Measurements from ENCODE around the gene VHLL. TPM values are rescaled to one million over a fixed set of nuclear protein-coding genes. Genes with fewer than 3 reads are reported as not detected.
"Not testable (repeated sequence)": the region's sequence is repeated elsewhere in the genome, so short reads cannot be mapped to it uniquely, and the experiment has no call there.

VHLL gene
- not detected for total RNA-seq
- long read RNA-seq = 0 reads

- intact Hi-C loops (cut with DNase I) = no loop called here
- DNase-seq (no peak), ATAC-seq (no peak)
Measured at GRCh38 chr1:156298852-156299357, at the start of gene VHLL. VHLL (minus strand) TSS chr1:156299307; CDS start chr1:156299189, 118 bp downstream.

DNA sequence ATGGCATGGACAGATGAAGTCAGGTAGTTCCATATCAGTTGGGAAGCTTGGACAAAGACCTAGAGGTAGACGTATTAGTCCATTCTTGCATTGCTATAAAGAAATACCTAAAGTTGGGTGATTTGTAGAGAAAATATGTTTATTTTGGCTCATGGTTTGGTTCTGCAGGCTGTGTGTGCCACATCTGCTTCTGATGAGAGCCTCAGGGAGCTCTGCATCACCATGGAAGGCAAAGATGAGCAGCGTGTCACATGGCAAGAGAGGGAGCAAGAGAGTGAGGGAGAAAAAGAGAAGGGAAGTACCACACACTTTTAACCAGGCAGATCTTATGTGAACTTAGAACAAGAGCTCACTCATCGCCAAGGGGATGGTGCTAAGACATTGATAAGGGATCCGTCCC is 48.2 kb upstream of the VHLL start:
- intact Hi-C loops (cut with DNase I) = no loop called here
- ATAC-seq = no peak
- no peak for DNase-seq

DNA sequence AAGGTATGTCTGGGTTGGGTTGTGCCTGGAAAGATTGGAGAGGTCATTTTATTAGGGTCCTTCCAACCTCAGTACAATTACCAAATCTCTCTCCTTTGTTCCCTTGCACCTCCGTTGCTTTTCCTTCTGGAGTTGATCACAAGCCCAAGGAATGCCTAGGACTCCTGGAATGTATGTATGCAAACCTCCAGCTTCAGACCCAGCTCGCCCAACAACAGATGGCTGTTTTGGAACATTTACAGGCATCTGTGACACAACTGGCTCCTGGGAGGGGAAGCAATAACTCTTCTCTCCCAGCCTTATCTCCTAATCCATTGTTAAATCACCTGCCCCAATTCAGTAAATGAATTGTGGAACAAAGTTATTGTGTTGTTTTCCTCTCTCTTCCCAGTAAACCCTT is 47.5 kb upstream of the VHLL start:
- intact Hi-C loops (cut with DNase I) = no loop called here
- no peak for ATAC-seq

GRCh38 chr1:156346035-156346434 is 46.9 kb upstream of the VHLL start:
- intact Hi-C loops (cut with DNase I); DNase-seq; ATAC-seq: not testable (repeated sequence)

More for the DNA sequence above, 47.5 kb upstream of the VHLL start:
- no peak for DNase-seq

- DNase-seq = no peak
- no peak for ATAC-seq
- intact Hi-C loops (cut with DNase I) = no loop called here
Measured at GRCh38 chr1:156344409-156344808, 45.3 kb upstream of the VHLL start.

DNA sequence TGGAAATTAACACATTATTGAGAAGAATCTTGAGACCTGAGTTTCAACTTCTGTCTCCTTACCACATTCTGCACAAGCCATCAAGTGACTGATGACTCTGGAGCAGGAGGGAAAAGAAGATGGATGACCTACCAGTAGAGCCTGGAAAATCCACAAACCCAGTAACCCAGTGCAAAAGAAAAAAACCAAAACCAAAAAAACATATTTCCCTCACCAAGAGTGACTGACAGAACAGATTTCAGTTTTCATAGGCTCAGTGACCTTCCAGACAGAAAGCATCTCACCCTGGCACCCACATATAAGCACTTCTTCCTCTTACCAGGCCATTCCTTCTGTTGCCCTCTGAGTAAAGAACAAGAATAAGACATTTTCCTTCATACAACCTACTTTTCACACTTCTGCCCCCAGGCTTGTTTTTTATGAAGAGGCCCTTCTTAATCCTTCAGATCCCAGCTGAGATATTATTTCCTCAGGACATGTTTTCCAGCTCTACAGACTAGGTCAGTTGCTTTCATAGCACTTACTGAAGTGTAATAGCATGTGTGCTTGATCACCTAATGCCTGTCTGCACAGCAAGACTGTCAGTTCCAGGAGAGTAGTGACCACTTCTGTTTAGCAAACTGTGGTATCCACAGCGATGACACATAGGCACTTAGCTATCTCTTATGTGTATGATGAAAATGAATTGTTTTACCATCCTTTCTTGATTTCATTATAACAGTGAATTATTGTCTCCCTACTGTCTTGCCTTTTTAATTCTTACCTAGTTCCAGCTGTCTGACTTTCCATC is 43.3 kb upstream of the VHLL start:
- DNase-seq (no peak), ATAC-seq (no peak)
- intact Hi-C loops (cut with DNase I) = no loop called here

GRCh38 chr1:156338180-156338976 is 39.3 kb upstream of the VHLL start, which contains the start of the genes CCT3 and TSACC:
CCT3 (minus strand) TSS chr1:156338292; CDS start chr1:156338184, 108 bp downstream.
TSACC (plus strand) TSS chr1:156338526; CDS start chr1:156339758, 1,232 bp downstream.
- peak; percentile 97 for ATAC-seq
- peak; percentile 99 for DNase-seq
- intact Hi-C loops (cut with DNase I) = no loop called here

GRCh38 chr1:156337888-156338179 is 38.7 kb upstream of the VHLL start:
- intact Hi-C loops (cut with DNase I) = no loop called here
- ATAC-seq (peak; percentile 13 to 33), DNase-seq (no peak)

GRCh38 chr1:156337052-156337887 is 38.2 kb upstream of the VHLL start:
- ATAC-seq = no peak
- intact Hi-C loops (cut with DNase I) = no loop called here
- DNase-seq = no peak

DNA sequence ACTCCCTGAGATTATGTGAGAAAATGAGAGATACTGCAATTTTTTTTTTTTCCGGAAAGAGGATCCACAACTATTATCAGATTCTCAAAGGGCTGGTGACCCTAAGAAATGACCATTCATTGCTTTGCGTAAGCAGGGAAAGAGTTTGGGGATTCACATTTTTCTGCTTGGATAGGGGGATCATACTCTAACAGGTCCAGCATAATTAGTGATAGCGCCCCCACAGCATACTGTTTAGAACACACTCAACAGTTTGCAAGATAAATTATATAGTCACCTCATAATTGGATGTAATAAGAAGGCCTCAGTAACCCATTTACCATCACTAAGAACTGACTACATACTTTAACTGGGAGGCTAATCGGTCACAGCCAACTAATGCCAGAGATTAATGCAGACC is 37.1 kb upstream of the VHLL start:
- intact Hi-C loops (cut with DNase I) = no loop called here

GRCh38 chr1:156323179-156323578 is 24.1 kb upstream of the VHLL start:
- DNase-seq, ATAC-seq: not testable (repeated sequence)
- intact Hi-C loops (cut with DNase I) = loop anchor here in 1 of 2 donors (10.0 kb wide), 1 partner anchor 68 kb away; no protein-coding TSS in a partner anchor

More for the DNA sequence above, 37.1 kb upstream of the VHLL start:
- DNase-seq (no peak), ATAC-seq (no peak)

DNA sequence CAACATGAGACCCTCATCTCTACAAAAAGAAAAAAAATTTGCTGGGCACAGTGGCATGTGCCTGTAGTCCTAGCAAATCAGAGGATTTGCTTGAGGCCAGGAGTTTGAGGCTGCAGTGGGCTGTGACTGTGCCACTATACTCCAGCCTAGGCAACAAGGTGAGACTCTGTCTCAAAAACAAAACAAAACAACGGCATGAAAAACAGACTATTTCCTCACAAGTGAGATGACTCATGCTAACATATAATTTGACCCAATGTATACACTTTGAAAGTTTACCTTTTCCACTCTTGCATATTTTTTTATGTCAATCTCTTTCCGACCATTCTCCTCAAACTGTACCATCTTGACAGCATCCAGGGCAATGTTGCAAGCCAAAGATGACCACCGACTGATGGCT is 21.5 kb upstream of the VHLL start:
- intact Hi-C loops (cut with DNase I) = loop anchor here in 1 of 2 donors (10.0 kb wide), 1 partner anchor 66 kb away; no protein-coding TSS in a partner anchor
- ATAC-seq = no peak
- no peak for DNase-seq

- DNase-seq = no peak
- ATAC-seq = no peak
- intact Hi-C loops (cut with DNase I) = loop anchor here (10.0 kb wide), 1 partner anchor 65 kb away; no protein-coding TSS in a partner anchor
Measured at GRCh38 chr1:156319664-156320063, 20.6 kb upstream of the VHLL start.

DNA sequence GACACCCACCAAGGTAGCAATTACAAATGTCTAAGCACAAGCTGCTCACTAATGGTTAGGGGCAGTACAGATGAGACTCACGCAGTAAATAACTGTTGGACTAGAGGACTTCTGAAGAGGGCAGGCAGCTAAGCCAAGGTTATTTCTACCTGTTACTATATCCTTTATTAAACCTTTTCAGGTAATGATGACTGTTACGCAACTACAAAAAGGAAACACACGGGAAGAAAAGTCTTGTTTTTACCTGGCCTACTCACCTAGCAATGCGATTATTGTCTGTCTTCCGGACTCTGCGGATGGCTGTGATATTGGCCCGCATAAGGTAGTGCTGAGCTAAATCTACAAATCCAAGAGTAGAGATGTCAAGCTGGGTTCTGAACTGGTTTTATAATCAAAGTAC is 17.8 kb upstream of the VHLL start:
- no peak for ATAC-seq

DNA sequence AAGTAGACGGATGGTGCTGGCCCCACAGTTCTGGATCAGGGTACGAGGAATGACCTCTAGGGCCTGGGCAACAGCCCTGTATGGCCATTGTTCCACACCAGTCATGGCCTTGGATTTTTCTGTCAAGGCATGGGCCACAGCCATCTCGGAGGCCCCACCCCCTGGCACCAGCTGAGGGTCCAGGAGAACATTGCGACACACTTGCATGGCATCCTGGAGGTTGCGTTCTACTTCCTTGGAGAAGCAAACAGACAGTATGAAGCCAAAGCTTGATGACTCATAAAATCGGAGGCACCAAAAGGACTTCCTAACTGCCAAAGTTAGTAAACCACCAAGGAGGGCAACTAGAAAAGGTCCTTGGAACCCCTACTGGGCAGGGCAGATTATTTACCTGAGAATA is 11.9 kb upstream of the VHLL start:
- ATAC-seq = peak; percentile 30
- intact Hi-C loops (cut with DNase I) = loop anchor here in 1 of 2 donors (10.0 kb wide), 1 partner anchor 56 kb away; no protein-coding TSS in a partner anchor
- DNase-seq = no peak

More for the DNA sequence above, 17.8 kb upstream of the VHLL start:
- no peak for DNase-seq
- intact Hi-C loops (cut with DNase I) = loop anchor here in 1 of 2 donors (10.0 kb wide), 1 partner anchor 62 kb away; no protein-coding TSS in a partner anchor

GRCh38 chr1:156308078-156308477 is 9.0 kb upstream of the VHLL start:
- ATAC-seq (peak in 1 of 2 donors; percentile 21), DNase-seq (no peak)
- intact Hi-C loops (cut with DNase I) = no loop called here

GRCh38 chr1:156305215-156305614 is 6.1 kb upstream of the VHLL start:
- DNase-seq (no peak), ATAC-seq (no peak)
- intact Hi-C loops (cut with DNase I) = no loop called here

DNA sequence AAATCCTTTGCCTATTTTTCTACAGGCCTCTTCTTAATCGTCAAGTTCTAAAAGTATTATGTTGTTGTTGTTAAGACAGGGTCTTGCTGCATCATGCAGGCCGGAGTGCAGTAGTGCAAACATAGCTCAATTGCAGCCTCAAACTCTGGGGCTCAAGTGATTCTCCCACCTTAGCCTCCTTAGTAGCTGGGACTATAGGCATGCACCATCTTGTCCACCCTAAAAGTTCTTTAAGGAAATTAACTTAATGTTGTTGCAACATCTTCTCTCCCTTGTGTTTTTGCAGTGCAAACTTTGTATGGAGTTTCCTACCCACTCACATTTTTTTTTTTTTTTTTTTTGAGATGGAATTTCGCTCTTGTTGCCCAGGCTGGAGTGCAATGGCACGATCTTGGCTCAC is 4.1 kb upstream of the VHLL start:
- intact Hi-C loops (cut with DNase I) = no loop called here
- DNase-seq (no peak), ATAC-seq (no peak)
